GM19468 (cell line): ENCODE measurements around the gene TMEM132C.

Experiments
- ATAC-seq: cut with Tn5 transposase; IDR thresholded peaks from one replicate; pipeline ENCODE4 v1.9.1; 2021; ENCODE audit warnings: mild to moderate bottlenecking, moderate library complexity, moderate number of reproducible peaks; ENCODE audit not compliant: unreplicated experiment; ENCODE audit errors: extremely low read depth

The TMEM132C gene

GRCh38 chr12:128337071-128337345, 70.0 kb downstream of the TMEM132C start:
- ATAC-seq, result no peak

- no peak for ATAC-seq
Observed at GRCh38 chr12:128337431-128338170, 70.6 kb downstream of the TMEM132C start.

GRCh38 chr12:128338386-128339125, 71.6 kb downstream of the TMEM132C start:
- no peak for ATAC-seq

GRCh38 chr12:128339126-128339520, 72.2 kb downstream of the TMEM132C start:
- ATAC-seq, result no peak

GRCh38 chr12:128339631-128340030, 72.7 kb downstream of the TMEM132C start:
- no peak for ATAC-seq

GRCh38 chr12:128353301-128353700, 86.3 kb downstream of the TMEM132C start:
- ATAC-seq, result no peak

- ATAC-seq, result no peak
Observed at GRCh38 chr12:128356547-128356946, 89.6 kb downstream of the TMEM132C start.

- no peak for ATAC-seq
Observed at GRCh38 chr12:128361400-128361995, 94.5 kb downstream of the TMEM132C start.

- ATAC-seq, result no peak
Observed at GRCh38 chr12:128365032-128365431, 98.1 kb downstream of the TMEM132C start.

GRCh38 chr12:128365651-128366231, 98.8 kb downstream of the TMEM132C start:
- no peak for ATAC-seq

GRCh38 chr12:128367961-128368360, 101.0 kb downstream of the TMEM132C start:
- no peak for ATAC-seq

GRCh38 chr12:128381541-128381940, 114.6 kb downstream of the TMEM132C start:
- no peak for ATAC-seq

- no peak for ATAC-seq
Observed at GRCh38 chr12:128381946-128382345, 115.0 kb downstream of the TMEM132C start.

- no peak for ATAC-seq
Observed at GRCh38 chr12:128382946-128383345, 116.0 kb downstream of the TMEM132C start.

- ATAC-seq, result no peak
Observed at GRCh38 chr12:128383357-128383937, 116.5 kb downstream of the TMEM132C start.

- no peak for ATAC-seq
Observed at GRCh38 chr12:128385736-128386135, 118.8 kb downstream of the TMEM132C start.

GRCh38 chr12:128387811-128388422, 120.9 kb downstream of the TMEM132C start:
- no peak for ATAC-seq

- ATAC-seq, result no peak
Observed at GRCh38 chr12:128388461-128389000, 121.6 kb downstream of the TMEM132C start.

- no peak for ATAC-seq
Observed at GRCh38 chr12:128393346-128393745, 126.4 kb downstream of the TMEM132C start.

- no peak for ATAC-seq
Observed at GRCh38 chr12:128394137-128394536, 127.2 kb downstream of the TMEM132C start.
